Measurements from ENCODE around the gene SHLD1.
A peak's percentile ranks its signal among the peaks of the same experiment; 100 is the strongest.

Gene SHLD1

DNA sequence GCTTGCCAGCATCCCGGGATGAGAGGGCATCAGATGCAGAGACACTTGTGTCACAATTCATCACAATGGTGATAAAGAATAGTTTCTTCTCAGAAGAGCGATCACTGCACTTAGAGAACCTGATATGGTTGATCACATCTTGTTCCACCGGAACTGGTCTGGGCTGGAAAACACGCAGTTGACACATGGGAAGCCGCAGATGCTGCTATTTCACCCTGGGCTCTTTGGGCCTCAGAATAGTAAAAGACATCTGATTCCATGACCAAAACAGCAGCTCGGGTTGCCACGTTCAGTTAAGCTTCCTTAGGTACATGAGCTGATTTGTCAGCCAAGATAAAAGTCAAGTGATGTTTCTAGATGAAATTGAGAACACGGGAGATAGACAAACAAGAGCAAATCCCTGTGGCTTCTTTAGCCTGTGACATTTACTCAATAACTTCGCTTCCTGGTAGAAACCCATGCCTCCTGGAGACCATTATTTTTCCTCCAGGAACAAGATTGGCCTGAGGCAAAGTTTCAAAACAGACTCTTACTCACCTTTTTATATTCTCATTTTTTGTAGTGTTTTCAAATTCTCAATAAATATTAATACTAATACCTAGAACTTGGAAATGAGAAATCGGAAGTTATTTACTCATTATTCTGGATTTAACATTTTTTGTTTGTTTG is 140.7 kb downstream of the SHLD1 start:
- Histone ChIP-seq H3K36me3 (no peaks in the 10 kb centered on the region), H3K9me3 (no peaks in the 10 kb centered on the region), H3K27ac (no peak overlapping the region), H3K4me3 (ENCODE audit: low read depth in 1 of 2, low read length in 1 of 2) (no peak overlapping the region), H3K4me1 (ENCODE audit: control insufficient read depth in 1 of 2, insufficient read depth in 1 of 2, low read depth in 1 of 2, low read length in 1 of 2) (peaks cover 8 to 11% of the 10 kb centered on the region in 2 experiments), H3K27me3 (no peaks in the 10 kb centered on the region)
- TF ChIP-seq, protein P1, sequence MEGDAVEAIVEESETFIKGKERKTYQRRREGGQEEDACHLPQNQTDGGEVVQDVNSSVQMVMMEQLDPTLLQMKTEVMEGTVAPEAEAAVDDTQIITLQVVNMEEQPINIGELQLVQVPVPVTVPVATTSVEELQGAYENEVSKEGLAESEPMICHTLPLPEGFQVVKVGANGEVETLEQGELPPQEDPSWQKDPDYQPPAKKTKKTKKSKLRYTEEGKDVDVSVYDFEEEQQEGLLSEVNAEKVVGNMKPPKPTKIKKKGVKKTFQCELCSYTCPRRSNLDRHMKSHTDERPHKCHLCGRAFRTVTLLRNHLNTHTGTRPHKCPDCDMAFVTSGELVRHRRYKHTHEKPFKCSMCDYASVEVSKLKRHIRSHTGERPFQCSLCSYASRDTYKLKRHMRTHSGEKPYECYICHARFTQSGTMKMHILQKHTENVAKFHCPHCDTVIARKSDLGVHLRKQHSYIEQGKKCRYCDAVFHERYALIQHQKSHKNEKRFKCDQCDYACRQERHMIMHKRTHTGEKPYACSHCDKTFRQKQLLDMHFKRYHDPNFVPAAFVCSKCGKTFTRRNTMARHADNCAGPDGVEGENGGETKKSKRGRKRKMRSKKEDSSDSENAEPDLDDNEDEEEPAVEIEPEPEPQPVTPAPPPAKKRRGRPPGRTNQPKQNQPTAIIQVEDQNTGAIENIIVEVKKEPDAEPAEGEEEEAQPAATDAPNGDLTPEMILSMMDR (IDR thresholded peaks at IDR 0.05), result no peak

DNA sequence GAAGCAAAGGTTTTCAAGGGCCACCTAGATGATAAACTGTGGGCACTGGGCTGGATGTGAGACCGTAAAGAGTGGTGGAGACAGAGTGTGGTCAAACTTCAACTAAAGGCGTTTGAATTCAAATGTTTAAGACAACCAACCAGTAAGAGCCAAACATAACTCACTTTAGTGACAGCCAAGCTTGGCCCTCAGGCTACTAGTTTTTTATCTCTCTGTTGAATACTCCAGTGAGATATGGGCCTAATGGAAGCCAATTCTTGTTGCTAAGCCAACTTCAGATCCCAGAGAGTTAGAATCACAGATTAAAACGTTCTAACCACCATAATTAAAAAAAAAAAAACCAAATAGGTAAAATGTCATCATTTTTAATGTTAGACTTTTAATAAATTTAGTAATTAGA is 142.9 kb downstream of the SHLD1 start:
- no peaks in the 10 kb centered on the region for H3K36me3 ChIP-seq
- peaks cover 13 to 16% of the 10 kb centered on the region in 2 experiments for H3K4me1 ChIP-seq (ENCODE audit: control insufficient read depth in 1 of 2, insufficient read depth in 1 of 2, low read depth in 1 of 2, low read length in 1 of 2)
- TF ChIP-seq, protein P1 (IDR thresholded peaks at IDR 0.05), result no peak
- H3K9me3 ChIP-seq, result no peaks in the 10 kb centered on the region
- no peak overlapping the region for H3K4me3 ChIP-seq (ENCODE audit: low read depth in 1 of 2, low read length in 1 of 2)
- H3K27me3 ChIP-seq, result no peaks in the 10 kb centered on the region
- H3K27ac ChIP-seq, result no peak overlapping the region

GRCh38 chr20:5893621-5894020 is 143.4 kb downstream of the SHLD1 start:
- peaks cover 13 to 16% of the 10 kb centered on the region in 2 experiments for H3K4me1 ChIP-seq (ENCODE audit: control insufficient read depth in 1 of 2, insufficient read depth in 1 of 2, low read depth in 1 of 2, low read length in 1 of 2)
- no peak overlapping the region for H3K4me3 ChIP-seq (ENCODE audit: low read depth in 1 of 2, low read length in 1 of 2)
- no peak overlapping the region for H3K27ac ChIP-seq
- no peaks in the 10 kb centered on the region for H3K36me3 ChIP-seq
- H3K27me3 ChIP-seq, result no peaks in the 10 kb centered on the region
- no peaks in the 10 kb centered on the region for H3K9me3 ChIP-seq
- TF ChIP-seq, protein P1 (IDR thresholded peaks at IDR 0.05), result no peak

DNA sequence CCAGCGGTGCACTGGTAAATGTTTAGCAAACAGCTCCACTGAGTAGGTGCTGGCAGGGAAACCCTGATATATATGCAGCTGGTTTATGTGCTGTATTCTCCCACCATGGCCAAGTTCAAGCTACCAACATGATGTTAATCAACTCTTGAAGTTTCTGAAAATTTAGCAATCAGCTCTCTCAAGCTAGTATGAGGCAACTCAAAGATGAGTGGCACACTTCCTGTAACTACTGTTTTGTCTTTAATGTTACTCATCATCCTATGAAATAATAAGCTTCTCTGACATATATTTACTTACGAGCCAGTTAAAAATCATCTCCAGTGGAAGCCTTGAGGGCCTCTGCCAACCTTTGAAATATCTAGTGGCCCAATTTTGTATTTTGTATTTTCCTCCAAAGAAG is 145.4 kb downstream of the SHLD1 start:
- peak overlapping the region in 1 of 2 experiments; percentile 5 for H3K4me3 ChIP-seq (ENCODE audit: low read depth in 1 of 2, low read length in 1 of 2)
- H3K36me3 ChIP-seq, result no peaks in the 10 kb centered on the region
- H3K27me3 ChIP-seq, result no peaks in the 10 kb centered on the region
- H3K9me3 ChIP-seq, result no peaks in the 10 kb centered on the region
- TF ChIP-seq, protein P1 (IDR thresholded peaks at IDR 0.05), result no peak
- H3K27ac ChIP-seq, result peak overlapping the region; percentile 58
- peaks cover 13 to 16% of the 10 kb centered on the region in 2 experiments for H3K4me1 ChIP-seq (ENCODE audit: control insufficient read depth in 1 of 2, insufficient read depth in 1 of 2, low read depth in 1 of 2, low read length in 1 of 2)

DNA sequence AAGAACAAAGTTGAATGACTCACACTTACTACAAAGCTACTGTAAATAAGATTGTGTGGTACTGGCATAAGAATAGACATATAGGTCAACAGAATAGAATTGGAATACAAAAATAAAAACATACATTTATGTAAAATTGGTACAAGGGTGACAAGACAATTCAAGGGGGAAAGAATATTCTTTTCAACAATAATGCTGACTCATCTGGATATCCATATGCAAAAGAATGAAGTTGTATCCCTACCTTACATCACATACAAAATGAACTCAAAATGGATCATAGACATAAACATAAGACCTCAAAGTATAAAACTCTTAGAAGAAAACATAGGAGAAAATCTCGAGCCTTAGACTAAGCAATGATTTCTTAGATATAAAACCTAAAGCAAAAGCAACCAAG is 149.2 kb downstream of the SHLD1 start:
- no peaks in the 10 kb centered on the region for H3K9me3 ChIP-seq
- TF ChIP-seq, protein P1 (IDR thresholded peaks at IDR 0.05), result no peak
- H3K27ac ChIP-seq, result no peak overlapping the region
- H3K36me3 ChIP-seq, result no peaks in the 10 kb centered on the region
- H3K4me1 ChIP-seq (ENCODE audit: control insufficient read depth in 1 of 2, insufficient read depth in 1 of 2, low read depth in 1 of 2, low read length in 1 of 2), result peaks cover 13 to 16% of the 10 kb centered on the region in 2 experiments
- no peak overlapping the region for H3K4me3 ChIP-seq (ENCODE audit: low read depth in 1 of 2, low read length in 1 of 2)
- peaks cover 9% of the 10 kb centered on the region for H3K27me3 ChIP-seq
